GM19467 (cell line): Measurements from ENCODE around the gene HCFC1.

Source experiments
- ATAC-seq: cut with Tn5 transposase; IDR thresholded peaks from one replicate; pipeline ENCODE4 v1.9.1; 2021; ENCODE audit warnings: mild to moderate bottlenecking, moderate library complexity; ENCODE audit not compliant: unreplicated experiment

HCFC1 gene

GRCh38 chrX:153971450-153972367, at the start of gene HCFC1:
TSS of gene HCFC1 (minus strand) at chrX:153971818. CDS start at chrX:153970840, 978 bp downstream.
- peak; percentile 35 for ATAC-seq

DNA sequence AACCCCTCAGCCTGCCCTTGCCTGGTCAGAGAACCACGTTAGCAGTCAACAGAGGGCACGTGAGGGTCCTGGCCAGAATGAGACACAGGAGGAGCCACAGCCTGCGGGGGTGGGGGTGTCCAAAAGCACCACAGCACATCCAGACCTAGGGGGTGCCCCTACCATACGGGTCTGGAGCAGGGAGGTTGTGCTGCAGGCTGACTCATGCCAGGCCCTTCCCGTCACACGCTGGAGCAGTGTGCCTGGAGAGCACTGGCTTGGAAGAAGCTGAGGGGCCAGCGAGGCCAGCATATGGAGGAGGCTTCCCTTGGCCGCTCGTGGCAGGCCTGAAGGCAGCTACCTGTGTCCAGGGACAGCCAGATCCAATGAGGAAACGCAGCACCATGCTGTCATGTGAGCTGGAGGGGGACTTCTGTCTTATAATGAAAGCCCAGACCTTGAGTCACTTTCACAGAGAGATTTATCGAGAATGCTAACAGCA, 49.6 kb upstream of the HCFC1 start:
- ATAC-seq: no peak

DNA sequence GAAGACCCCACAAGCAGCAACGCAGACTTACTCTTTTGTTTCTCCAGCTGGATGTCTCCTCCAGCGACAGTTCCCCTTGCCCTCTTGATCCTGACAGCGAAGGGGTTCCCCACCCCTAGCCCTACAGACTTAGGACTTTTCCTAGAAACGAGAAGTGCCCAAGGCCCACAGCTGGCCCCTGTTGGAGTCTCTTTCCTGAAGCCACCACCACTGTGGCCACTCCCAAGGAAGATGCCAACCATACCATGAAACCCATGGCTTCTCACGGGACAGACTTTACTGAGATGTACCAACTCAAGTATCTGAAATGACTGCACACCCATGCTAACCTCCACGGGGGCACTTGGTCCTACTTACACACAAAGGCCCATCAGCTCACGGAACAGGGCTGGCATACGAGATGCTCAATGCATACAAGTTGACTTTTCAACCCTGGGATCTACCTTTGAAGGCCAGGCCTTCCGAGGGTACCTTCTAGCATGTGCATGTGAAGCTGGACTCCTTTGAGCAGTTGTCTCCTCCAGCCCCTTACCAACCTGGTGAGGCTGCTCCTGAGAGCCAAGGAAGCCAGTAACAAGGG, 49.0 kb upstream of the HCFC1 start:
- ATAC-seq: no peak

- ATAC-seq: peak; percentile 56
Measured at GRCh38 chrX:154019633-154020528, 48.3 kb upstream of the HCFC1 start, which contains the start of gene IRAK1. TSS of gene IRAK1 (minus strand) at chrX:154019902. CDS start at chrX:154019812, 90 bp downstream.

DNA sequence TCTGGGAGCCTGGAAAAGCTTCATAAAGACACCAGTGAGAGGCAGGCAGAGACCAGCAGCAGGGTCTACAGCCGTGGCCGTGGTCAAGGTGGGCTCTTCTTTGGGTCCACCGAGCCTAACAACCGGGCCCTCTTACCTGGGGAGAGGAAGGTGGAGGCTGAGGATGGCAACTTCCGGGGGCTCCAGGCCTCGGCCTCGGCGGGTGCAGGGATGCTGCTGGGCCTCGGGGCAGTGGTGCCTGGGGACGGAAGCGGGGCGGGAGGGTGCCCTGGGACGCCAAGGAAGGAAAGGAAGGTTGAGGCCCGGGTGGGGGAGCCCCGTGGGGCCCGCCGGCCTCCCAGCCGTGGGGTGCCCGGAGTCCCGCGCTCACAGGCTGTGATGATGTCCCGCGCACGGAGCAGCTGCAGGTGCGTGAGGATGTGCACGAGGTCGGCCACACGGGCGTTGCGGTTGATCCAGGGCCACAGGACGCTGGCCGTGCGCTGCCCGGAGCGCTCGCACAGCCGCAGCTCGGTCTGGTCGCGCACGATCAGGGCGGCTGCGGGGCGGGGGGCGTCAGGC, 47.5 kb upstream of the HCFC1 start:
- no peak for ATAC-seq

DNA sequence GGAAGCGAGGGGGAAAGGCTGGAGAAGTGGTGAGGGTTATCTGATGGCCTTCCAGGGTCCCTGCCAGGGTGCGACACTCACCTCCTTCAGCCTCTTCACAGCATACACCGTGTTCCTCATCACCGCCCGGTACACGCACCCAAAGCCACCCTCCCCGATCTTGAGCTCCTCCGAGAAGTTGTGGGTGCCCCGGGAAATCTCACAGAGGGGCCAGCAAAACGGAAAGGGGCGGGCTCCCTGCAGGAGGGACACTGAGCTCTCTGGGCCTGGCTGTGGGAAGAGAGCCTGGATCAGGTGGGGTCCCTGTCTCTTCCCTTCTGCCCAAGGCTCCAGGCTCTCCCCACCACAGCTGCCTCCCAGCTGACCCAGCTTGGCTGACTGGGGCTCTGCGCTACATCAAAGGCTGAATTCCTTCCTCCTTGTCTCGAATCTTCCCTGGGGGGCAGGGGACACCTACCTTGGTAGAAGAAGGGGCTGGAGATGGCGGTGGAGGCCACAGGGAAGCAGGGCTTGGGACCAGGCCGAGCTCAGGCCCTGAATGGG, 47.0 kb upstream of the HCFC1 start:
- no peak for ATAC-seq

GRCh38 chrX:154017766-154018517, 46.3 kb upstream of the HCFC1 start:
- no peak for ATAC-seq

DNA sequence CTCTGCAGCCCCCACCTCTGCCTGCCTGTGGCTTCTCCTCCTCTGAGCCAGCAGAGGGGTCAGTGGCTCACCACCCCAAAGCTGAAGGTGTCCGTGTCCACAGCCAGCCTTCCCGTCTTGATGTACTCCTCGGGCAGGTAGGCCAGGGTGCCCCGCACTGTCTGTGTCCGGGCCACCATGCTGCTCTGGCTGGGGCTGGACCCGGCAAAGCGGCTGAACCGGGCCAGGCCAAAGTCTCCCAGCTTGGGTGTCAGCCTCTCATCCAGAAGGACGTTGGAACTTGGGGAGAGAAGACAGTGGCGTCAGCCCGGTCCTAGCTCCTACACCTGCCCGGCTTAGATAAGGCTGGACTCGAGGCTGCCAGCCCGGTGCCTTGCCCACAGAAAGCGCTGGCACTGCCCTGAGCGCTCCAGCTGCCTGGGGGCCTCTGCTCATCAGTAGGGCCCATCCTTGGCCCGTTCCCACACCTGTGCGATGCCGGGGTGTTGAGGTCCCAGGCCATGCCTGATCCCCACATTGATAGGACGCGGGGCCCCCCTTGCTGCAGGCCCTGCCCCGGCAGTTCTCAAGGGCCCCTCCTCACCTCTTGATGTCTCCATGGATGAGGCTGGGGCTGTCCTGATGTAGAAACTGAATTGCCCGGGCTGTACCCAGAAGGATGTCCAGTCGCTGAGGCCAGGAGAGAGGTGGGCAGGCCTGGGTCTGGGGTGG, 44.9 kb upstream of the HCFC1 start:
- no peak for ATAC-seq

DNA sequence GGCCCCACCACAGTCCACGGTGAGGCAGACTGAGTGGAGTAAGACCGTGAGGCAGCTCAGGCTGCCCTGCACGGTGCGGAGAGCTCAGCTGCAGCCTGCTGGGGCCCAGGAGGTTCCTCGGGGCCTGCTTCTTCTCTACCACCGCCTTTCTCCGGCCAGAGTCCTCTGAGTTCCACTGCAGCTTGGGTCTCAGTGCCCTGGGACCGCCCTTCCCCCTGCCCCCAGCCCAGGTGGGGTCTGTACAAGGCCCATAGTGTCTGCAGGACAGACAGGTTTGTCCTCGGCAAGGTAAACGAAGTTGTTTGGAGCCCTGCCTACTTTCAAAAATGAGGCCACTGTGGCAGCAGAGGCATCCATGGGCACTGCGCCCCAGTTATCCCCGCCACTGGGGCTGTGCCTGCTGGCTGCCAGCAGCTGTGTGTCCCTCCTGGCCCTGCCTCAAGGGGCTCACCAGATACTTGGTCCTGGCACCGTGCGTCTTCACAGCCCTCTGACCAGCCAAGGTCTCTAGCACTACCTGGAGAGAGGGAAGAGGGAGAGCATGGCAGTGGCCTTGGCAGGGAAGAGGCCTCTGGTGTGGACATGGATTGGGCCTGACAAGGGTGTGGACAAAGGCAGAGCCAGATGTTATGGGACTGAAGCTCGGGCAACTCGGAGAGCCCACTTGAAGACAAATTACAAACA, 44.1 kb upstream of the HCFC1 start:
- no peak for ATAC-seq

DNA sequence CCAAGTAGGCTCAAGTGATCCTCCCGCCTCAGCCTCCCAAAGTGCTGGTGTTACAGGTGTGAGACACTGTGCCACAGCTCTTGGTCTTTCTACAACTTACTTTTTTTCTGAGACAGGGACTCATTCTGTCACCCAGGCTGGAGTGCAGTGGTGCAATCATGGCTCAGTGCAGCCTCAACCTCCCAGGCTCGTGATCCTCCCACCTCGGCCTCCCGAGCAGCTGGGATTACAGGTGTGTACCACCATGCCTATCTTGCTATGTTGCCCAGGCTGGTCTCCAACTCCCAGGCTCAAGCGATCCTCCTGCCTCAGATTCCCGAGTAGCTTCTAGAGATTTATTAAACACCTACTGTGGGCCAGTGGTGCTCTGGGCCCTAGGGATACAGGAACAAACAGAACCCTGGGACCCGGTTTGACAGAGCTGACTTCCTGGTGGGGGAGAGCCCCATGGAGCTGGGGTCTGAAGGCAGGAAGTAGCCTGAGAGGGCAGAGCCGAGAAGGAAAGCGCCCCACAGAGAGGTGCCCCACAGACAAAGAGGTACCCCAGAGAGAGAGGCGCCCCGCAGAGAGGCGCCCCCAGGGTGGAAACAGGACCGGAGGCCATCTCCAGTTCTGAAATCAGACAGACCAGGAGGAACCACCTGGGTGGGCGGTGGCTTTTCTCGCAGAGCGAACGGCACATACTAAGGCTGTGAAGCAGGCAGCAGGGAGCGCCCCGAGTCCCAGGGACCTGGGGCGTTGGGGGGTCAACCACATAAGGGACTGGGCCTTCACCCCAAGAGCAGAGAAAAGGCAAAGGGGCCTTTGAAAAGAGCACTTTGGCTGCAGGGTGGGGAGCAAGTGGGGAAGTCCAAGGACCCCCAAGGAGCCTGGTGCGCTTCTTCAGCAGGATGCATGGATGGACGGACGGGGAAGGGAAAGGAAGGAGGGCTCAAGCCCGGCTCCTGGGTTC, 43.1 kb upstream of the HCFC1 start:
- ATAC-seq: no peak

DNA sequence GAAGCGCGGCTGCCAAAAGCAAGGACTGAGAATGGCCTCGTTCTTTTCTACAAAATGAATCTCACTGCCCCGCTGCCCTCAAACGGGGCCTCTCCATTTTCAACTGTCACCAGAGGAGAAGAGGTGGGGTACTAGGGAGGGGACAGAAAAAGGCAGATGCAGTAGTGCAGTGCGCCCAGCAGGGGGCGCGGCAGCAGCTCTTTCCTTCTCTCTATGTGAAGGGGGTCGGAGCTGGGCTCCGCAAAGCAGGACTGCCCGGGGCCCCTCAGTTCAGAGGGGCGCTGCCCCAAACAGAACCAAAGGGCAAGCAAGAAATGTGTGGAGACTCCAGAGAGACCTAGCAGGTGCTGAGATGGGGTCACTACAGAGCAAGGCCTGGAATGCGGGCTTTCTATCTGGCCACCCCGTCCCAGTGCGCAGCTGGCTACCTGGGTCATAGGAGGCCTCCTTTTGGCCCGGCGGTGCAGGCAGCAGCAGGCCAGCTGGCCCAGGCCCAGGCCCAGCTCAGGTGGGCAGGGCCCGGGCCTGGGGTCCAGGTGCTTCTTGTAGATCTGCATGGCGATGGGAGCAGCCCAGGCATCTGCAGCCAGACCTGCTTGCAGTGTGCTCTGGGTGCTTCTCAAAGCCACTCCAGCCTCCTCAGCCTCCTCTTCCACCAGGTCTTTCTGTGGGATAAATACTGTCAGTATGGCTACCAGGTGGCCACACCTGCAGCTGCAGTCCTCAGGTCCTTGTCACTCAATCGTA, 42.2 kb upstream of the HCFC1 start:
- ATAC-seq: no peak

GRCh38 chrX:154013001-154013421, 41.4 kb upstream of the HCFC1 start:
- no peak for ATAC-seq

- no peak for ATAC-seq
Measured at GRCh38 chrX:154012336-154012991, 40.8 kb upstream of the HCFC1 start.

DNA sequence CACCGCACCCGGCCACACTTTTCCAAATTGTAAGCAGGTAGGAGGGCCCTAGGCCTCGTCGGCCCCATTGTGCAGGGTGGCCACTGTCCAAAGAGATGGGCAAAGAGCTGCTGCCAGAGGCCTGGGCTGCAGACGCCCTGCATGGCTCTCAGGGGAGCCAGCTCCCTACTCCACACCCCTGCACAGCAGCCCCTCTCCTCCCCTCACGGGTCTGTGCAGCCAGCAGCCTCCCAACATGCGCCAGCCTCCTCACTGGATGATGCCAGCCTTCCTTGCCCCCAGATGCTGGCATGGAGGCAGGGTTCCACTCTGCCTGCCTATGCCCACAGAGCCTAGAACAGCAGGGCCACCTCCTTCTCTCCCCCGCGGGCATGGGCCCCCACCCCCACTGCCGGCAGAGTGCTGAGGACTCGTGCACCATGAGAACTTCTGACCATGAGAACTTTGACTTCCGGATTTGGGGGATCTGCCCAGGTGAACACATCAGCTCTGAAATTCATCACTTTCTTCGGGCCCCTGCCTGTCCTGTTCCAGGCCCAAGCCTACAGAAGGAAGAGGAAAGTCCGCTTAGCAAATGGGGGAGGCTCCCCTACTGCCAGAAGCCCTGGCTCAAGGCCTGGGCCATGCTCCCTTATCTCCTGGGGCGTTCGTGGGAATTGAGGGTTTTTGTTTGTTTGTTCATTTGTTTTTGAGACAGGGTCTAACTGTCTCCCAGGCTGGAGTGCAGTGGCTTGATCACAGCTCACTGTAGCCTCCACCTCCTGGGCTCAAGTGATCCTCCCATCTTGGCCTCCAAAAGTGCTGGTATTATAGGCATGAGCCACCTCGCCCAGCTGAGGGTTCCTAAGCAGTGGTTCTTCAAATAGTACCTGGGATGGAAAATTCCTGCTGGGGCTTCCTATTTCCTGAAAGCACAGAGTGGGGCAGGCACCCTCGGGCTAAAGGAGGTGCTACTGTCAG, 40.0 kb upstream of the HCFC1 start:
- ATAC-seq: no peak
